Measurements from ENCODE around the gene AXL.

AXL gene

DNA sequence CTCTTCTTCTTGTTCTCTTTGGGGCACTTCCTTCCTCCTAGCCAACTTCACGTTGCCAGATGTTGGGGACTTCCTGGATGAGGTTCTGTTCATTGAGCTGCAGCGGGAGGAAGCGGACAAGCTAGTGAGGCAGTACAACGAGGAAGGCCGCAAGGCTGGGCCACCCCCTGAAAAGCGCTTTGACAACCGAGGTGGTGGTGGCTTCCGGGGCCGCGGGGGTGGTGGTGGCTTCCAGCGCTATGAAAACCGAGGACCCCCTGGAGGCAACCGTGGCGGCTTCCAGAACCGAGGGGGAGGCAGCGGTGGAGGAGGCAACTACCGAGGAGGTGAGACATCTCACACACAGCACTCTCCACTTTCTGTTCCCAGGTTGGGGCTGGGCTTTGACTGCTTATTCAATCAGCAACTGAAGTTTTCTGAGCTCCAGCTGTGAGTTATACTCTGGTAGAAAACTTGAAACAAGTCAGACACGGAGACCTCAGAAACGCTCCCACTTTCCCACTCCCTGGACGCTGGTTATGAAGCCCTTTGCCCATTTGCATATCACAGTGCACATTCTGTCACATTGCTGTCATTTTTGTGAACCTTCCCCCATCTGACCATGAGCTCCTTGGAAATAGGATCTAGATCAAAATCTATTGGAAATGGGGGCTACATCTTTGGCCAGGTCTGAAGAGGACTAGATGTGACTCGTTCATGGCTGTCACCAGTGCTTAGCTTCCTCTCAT is 83.8 kb downstream of the AXL start:
- Histone ChIP-seq H3K4me3 (ENCODE audit: low read depth, low read length) (no peak overlapping the region), H3K36me3 (ENCODE audit: control insufficient read depth, insufficient read depth, low read length) (peaks cover 100% of the 10 kb centered on the region), H3K9me3 (ENCODE audit: control insufficient read depth, insufficient read depth, low read depth, low read length) (no peaks in the 10 kb centered on the region), H3K27me3 (ENCODE audit: control insufficient read depth, insufficient read depth, low read length) (no peaks in the 10 kb centered on the region), H3K27ac (ENCODE audit: low read depth, low read length) (no peak overlapping the region), H3K9ac (ENCODE audit: low read length) (no peak overlapping the region), H3K4me1 (ENCODE audit: control insufficient read depth, insufficient read depth, low read length) (no peaks in the 10 kb centered on the region)

DNA sequence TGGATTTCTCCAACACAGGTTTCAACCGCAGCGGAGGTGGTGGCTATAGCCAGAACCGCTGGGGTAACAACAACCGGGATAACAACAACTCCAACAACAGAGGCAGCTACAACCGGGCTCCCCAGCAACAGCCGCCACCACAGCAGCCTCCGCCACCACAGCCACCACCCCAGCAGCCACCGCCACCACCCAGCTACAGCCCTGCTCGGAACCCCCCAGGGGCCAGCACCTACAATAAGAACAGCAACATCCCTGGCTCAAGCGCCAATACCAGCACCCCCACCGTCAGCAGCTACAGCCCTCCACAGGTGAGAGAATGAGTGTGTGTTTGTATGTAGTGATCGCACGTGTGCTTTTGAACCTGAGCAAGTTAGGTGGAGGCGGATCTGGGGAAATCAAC is 84.9 kb downstream of the AXL start:
- Histone ChIP-seq H3K27me3 (ENCODE audit: control insufficient read depth, insufficient read depth, low read length) (no peaks in the 10 kb centered on the region), H3K27ac (ENCODE audit: low read depth, low read length) (no peak overlapping the region), H3K4me1 (ENCODE audit: control insufficient read depth, insufficient read depth, low read length) (peaks cover 7% of the 10 kb centered on the region), H3K9ac (ENCODE audit: low read length) (no peak overlapping the region), H3K4me3 (ENCODE audit: low read depth, low read length) (no peak overlapping the region), H3K9me3 (ENCODE audit: control insufficient read depth, insufficient read depth, low read depth, low read length) (no peaks in the 10 kb centered on the region), H3K36me3 (ENCODE audit: control insufficient read depth, insufficient read depth, low read length) (peaks cover 90% of the 10 kb centered on the region)

DNA sequence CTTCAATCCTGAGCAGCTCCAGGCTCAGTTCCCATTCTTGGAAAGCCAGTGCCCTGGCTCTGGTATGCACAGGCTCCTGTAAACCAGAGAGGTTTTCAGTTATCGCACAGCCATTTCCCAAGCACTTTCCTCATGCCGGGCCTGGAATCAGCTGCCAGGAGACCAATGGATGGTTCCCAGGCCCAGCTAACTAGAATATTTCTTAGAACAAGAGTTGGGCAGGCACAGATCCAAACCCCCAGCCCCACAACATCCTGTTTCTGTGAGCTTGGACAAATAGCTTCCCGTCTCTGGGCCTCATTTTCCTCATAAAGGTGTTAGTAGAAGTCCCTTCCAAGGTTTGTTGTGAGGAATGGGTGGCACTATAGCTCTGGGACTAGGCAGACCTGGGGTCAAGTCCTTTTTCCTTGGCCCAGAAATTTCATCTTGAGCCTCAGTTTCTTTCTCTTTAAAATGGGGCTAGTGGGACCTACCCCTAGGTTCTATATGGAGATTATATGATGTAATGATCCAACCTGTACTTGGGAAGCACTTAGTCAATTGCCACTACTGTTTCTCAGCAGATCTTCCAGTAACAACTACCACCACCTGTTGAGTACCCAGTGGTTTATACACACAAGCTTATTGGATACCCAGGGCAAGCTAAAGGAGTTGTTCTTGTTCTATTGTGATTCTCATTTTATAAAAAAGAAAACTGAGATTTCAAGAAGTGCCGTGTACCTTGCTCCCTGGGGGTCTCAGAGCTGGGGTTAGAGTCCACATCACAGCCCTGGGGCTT is 85.9 kb downstream of the AXL start:
- Histone ChIP-seq H3K4me1 (ENCODE audit: control insufficient read depth, insufficient read depth, low read length) (peaks cover 12% of the 10 kb centered on the region), H3K27ac (ENCODE audit: low read depth, low read length) (no peak overlapping the region), H3K27me3 (ENCODE audit: control insufficient read depth, insufficient read depth, low read length) (no peaks in the 10 kb centered on the region), H3K4me3 (ENCODE audit: low read depth, low read length) (no peak overlapping the region), H3K36me3 (ENCODE audit: control insufficient read depth, insufficient read depth, low read length) (peaks cover 81% of the 10 kb centered on the region), H3K9me3 (ENCODE audit: control insufficient read depth, insufficient read depth, low read depth, low read length) (no peaks in the 10 kb centered on the region), H3K9ac (ENCODE audit: low read length) (no peak overlapping the region)

DNA sequence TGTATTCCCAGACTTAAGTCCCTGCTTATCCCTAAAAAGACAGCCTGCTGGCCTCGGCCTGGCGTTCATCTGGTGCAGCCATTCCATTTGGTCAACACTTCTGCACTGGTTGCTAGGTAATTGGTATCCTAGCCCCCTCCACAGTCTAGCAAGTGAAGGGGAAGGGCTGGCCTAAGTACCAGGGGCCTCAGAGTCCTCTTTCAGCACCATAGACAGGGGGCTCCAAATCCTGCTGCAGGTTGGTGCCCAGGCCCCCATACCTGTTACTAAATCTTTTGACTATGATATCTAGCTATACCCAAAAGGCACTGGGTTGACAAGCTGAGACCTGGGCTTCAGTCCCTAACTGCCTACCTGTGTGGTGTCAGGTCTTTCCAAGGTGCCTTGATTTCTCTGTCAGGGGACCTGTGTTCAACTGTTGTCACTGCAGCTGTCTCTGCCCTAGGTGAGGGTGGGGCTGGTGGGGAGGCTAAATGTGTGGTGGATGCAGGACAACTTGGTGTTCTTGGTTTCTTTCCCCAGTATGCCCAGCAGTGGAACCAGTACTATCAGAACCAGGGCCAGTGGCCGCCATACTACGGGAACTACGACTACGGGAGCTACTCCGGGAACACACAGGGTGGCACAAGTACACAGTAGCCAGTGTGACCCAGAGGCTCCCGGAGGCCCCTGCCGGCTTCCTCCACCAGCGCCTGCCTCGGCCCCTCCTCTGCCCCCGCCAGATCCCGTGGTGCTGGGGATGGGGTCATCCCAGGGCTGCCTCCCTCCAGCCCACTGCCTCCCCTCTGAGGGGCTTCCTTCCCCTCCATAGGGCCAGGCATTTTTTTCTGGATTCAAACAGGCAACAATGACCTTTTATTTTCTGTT is 87.1 kb downstream of the AXL start:
- no peaks in the 10 kb centered on the region for H3K27me3 ChIP-seq (ENCODE audit: control insufficient read depth, insufficient read depth, low read length)
- peaks cover 12% of the 10 kb centered on the region for H3K4me1 ChIP-seq (ENCODE audit: control insufficient read depth, insufficient read depth, low read length)
- no peak overlapping the region for H3K27ac ChIP-seq (ENCODE audit: low read depth, low read length)
- H3K9ac ChIP-seq (ENCODE audit: low read length), result no peak overlapping the region
- no peak overlapping the region for H3K4me3 ChIP-seq (ENCODE audit: low read depth, low read length)
- peaks cover 68% of the 10 kb centered on the region for H3K36me3 ChIP-seq (ENCODE audit: control insufficient read depth, insufficient read depth, low read length)
- no peaks in the 10 kb centered on the region for H3K9me3 ChIP-seq (ENCODE audit: control insufficient read depth, insufficient read depth, low read depth, low read length)

DNA sequence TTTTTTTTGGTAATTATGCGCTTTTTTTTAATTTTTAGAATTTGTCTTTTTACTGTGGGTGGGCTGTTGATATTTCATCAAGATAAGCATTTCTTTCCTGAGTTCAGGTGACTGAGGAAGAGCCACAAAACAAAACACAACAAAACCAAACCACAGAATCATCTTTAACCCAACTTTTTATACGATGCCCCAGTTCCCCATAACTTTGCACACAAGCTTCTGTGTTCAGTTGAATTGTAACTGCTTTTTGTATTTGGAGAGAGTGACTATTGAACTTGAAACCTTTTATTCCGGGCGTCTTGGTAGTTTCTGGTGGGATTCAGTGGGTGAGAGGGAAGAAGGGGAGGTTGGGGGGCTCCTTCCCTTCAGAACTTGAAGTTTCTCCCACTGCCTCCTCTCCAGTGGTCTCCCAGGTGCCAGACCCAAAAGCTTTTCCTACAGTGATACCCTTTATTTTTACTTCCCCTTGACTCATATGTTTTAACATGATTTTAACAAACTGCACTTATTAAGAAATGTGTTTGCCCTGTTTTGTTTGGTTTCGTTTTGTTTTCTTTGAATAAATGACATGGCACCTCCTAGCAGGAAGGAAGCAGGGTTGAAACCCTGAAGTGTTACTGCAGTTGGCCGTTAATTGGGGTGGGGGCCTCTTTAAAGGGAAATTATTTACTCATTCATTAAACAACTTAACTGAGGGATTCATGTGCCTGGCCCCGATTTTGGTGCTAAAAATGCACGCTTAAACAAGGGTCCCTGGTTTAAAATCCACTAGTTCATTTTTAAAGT is 88.3 kb downstream of the AXL start:
- no peak overlapping the region for H3K4me3 ChIP-seq (ENCODE audit: low read depth, low read length)
- H3K9ac ChIP-seq (ENCODE audit: low read length), result no peak overlapping the region
- no peak overlapping the region for H3K27ac ChIP-seq (ENCODE audit: low read depth, low read length)
- H3K4me1 ChIP-seq (ENCODE audit: control insufficient read depth, insufficient read depth, low read length), result peaks cover 16% of the 10 kb centered on the region
- H3K9me3 ChIP-seq (ENCODE audit: control insufficient read depth, insufficient read depth, low read depth, low read length), result no peaks in the 10 kb centered on the region
- no peaks in the 10 kb centered on the region for H3K27me3 ChIP-seq (ENCODE audit: control insufficient read depth, insufficient read depth, low read length)
- peaks cover 58% of the 10 kb centered on the region for H3K36me3 ChIP-seq (ENCODE audit: control insufficient read depth, insufficient read depth, low read length)

DNA sequence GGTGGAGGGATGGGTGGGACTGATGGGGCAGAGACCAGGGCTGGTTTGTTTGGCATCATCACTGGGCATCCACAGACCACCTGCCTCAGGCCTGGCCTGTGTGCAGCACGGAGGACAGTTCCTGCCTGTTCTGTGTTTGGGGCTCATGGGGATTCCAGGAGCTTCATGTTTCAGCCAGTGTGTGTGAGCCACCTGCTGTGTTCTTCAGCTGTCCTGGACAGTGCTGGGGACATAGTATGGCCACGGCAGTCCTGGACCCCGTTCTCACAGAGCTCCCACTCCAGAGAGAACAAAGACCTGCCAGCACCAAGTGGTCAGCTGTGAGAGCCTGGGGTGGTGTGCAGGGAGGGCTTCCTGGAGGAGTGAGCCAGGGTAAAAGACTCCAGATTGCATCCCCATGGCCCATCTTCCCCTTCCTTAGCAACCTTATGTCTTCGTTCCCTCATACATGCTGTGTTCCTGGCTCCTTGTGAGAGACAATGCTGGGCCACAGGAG is 89.0 kb downstream of the AXL start:
- H3K27me3 ChIP-seq (ENCODE audit: control insufficient read depth, insufficient read depth, low read length), result no peaks in the 10 kb centered on the region
- no peak overlapping the region for H3K4me3 ChIP-seq (ENCODE audit: low read depth, low read length)
- H3K36me3 ChIP-seq (ENCODE audit: control insufficient read depth, insufficient read depth, low read length), result peaks cover 58% of the 10 kb centered on the region
- H3K9me3 ChIP-seq (ENCODE audit: control insufficient read depth, insufficient read depth, low read depth, low read length), result no peaks in the 10 kb centered on the region
- H3K4me1 ChIP-seq (ENCODE audit: control insufficient read depth, insufficient read depth, low read length), result peaks cover 16% of the 10 kb centered on the region
- no peak overlapping the region for H3K27ac ChIP-seq (ENCODE audit: low read depth, low read length)
- H3K9ac ChIP-seq (ENCODE audit: low read length), result no peak overlapping the region

DNA sequence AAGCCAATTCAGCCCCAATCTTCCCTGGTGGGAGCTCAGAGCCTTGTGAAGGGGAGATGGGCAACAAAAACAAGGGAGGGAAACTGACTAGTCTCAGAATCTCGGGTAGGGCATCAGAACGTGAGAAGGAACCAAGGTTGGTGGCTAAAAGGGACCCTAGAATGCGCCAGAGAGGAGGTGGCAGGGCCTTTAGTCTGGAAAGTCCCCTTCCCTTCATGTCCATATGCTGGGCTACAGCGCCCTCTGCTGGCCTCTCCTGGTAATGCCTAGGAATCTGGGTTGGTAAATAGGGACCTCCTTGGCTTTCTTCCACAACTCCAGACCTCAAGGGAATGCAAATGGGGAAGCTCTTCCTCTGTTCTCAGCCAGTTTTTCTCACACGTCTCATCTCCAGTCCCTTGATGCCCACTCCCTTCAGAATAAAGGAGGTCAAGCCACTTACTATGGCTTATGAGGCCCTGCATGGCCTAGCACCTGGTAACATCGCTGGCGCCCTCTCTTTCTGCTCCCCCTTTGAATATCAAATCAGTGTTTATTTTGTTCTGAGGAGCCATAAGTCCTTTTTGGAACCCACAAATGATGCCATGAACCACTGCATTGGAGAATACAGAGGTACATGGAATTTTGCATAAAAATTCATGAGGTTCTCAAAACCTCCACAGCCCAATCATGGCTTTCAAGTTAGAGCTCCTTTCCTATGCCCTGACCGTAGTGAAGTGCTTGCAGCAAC is 89.6 kb downstream of the AXL start:
- H3K27ac ChIP-seq (ENCODE audit: low read depth, low read length), result no peak overlapping the region
- no peaks in the 10 kb centered on the region for H3K27me3 ChIP-seq (ENCODE audit: control insufficient read depth, insufficient read depth, low read length)
- no peaks in the 10 kb centered on the region for H3K9me3 ChIP-seq (ENCODE audit: control insufficient read depth, insufficient read depth, low read depth, low read length)
- H3K36me3 ChIP-seq (ENCODE audit: control insufficient read depth, insufficient read depth, low read length), result peaks cover 58% of the 10 kb centered on the region
- H3K4me3 ChIP-seq (ENCODE audit: low read depth, low read length), result peak overlapping the region; percentile 90; the same call in 1 of the 2 replicates
- peaks cover 16% of the 10 kb centered on the region for H3K4me1 ChIP-seq (ENCODE audit: control insufficient read depth, insufficient read depth, low read length)
- H3K9ac ChIP-seq (ENCODE audit: low read length), result no peak overlapping the region

DNA sequence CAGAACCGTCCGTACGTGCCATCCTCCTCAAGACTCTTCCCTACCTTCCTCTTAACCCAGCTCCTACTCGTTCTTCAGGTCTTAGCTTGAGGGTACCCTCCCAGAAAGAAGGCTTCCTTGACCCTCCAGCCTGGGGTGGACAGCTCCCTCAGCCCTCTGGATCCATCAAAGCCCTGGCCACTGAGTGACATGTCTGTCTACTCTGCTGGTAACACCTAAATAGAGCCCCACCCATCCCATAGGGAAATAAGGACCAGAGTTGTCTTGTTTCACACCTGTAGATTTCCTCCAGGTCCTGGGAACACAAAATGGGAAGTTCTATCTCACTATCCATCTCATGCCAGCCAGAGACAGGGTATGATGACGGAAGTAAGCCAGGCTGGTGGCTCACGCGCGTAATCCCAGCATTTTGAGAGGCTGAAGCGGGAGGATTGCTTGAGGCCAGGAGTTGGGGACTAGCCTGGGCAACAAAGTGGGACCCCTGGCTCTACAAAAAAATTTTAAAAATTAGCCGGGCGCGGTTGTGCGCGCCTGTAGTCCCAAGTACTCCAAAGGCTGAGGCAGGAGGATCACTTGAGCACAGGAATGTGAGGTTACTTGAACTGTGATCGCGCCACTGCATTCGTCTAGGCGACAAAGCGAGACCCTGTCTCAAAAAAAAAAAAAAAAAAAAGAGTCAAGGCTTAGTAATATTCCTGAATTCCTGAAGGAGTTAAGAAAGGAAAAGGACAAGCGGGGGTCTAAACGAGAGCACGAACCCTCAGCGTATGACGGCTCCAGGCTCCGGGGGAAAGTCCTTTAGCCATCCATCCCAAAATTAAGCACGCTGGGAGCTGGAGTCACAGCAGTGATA is 90.4 kb downstream of the AXL start:
- no peaks in the 10 kb centered on the region for H3K27me3 ChIP-seq (ENCODE audit: control insufficient read depth, insufficient read depth, low read length)
- peak overlapping the region; percentile 90 for H3K4me3 ChIP-seq (ENCODE audit: low read depth, low read length)
- H3K27ac ChIP-seq (ENCODE audit: low read depth, low read length), result peak overlapping the region; percentile 90; the same call in 1 of the 2 replicates
- H3K36me3 ChIP-seq (ENCODE audit: control insufficient read depth, insufficient read depth, low read length), result peaks cover 55% of the 10 kb centered on the region
- H3K9ac ChIP-seq (ENCODE audit: low read length), result peak overlapping the region; percentile 96
- H3K9me3 ChIP-seq (ENCODE audit: control insufficient read depth, insufficient read depth, low read depth, low read length), result no peaks in the 10 kb centered on the region
- peaks cover 16% of the 10 kb centered on the region for H3K4me1 ChIP-seq (ENCODE audit: control insufficient read depth, insufficient read depth, low read length)

DNA sequence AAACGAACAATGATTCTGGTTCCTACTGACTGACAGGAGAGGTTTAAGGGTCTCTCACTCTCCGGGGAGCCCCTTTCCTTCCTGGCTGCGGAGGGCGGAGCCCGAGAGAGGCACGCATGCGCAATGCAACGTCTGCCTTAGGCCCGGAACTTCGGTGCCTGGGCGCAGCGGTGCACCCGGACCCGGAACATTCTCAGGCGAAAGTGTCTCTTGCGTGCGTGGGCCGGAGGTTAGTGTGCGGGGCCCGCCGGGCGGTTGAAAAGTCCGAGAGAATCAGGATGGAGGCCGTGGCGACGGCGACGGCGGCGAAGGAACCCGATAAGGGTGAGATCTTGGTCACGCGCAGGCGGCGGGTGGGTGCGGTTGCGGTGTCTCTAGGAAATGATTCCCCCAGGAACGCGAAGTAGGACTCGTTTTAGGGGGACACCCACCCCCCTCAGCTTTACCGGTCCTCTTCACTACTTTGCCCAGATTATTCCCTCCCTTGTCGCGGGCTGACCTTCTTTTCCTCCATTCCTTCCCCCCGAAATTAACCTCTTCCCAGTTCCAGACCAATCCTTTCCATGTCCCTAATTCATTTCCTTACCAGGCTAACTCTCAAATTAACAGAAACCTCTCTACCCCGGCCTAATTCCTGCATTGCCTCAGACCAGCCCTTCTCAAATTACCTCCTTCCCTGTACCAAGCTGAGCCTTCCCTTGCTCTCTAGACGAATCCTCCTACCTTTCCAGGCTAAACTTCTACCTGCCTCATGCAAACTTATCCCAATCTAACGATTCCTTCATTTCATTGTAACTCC is 91.2 kb downstream of the AXL start, which contains the start of gene CCDC97:
CCDC97 (plus strand) TSS at position 140 of the 799 bp plus-strand sequence; CDS start at position 279, 139 bp downstream.
- Histone ChIP-seq H3K4me3 (ENCODE audit: low read depth, low read length) (peak within 1 kb of the TSS; percentile 90), H3K27ac (ENCODE audit: low read depth, low read length) (peak within 1 kb of the TSS; percentile 90), H3K9ac (ENCODE audit: low read length) (peak within 1 kb of the TSS; percentile 96), H3K27me3 (ENCODE audit: control insufficient read depth, insufficient read depth, low read length) (no peaks in the 10 kb centered on the region), H3K9me3 (ENCODE audit: control insufficient read depth, insufficient read depth, low read depth, low read length) (no peaks in the 10 kb centered on the region), H3K36me3 (ENCODE audit: control insufficient read depth, insufficient read depth, low read length) (peaks cover 49% of the 10 kb centered on the region), H3K4me1 (ENCODE audit: control insufficient read depth, insufficient read depth, low read length) (peaks cover 16% of the 10 kb centered on the region)
